Endothelial cell (in vitro differentiated cells): ENCODE data around the gene TUBE1. TPM values are rescaled to one million over a fixed set of nuclear protein-coding genes. Genes with fewer than 3 reads are reported as not detected.
A peak's percentile ranks its signal among the peaks of the same experiment; 100 is the strongest.

Experiments
- DNase-seq: peaks from one replicate; pipeline ENCODE4 v3.0.0; 2021; ENCODE audit warnings: low spot score
- H3K27ac Mint-ChIP-seq: one replicate; pipeline ENCODE4 v1.8.0; 2021; ENCODE audit warnings: mixed read lengths, inconsistent platforms; ENCODE audit not compliant: unreplicated experiment
- H3K27me3 Mint-ChIP-seq: one replicate; pipeline ENCODE4 v1.8.0; 2021; ENCODE audit warnings: mild to moderate bottlenecking, moderate library complexity, mixed read lengths, inconsistent platforms; ENCODE audit not compliant: unreplicated experiment
- H3K36me3 Mint-ChIP-seq: one replicate; pipeline ENCODE4 v1.8.0; 2021; ENCODE audit warnings: mild to moderate bottlenecking, low read depth, mixed read lengths, inconsistent platforms; ENCODE audit not compliant: unreplicated experiment
- H3K4me1 Mint-ChIP-seq: one replicate; pipeline ENCODE4 v1.8.0; 2021; ENCODE audit warnings: mild to moderate bottlenecking, mixed read lengths, inconsistent platforms; ENCODE audit not compliant: unreplicated experiment
- H3K4me3 Mint-ChIP-seq: one replicate; pipeline ENCODE4 v1.8.0; 2021; ENCODE audit warnings: mild to moderate bottlenecking, mixed read lengths, inconsistent platforms; ENCODE audit not compliant: unreplicated experiment
- H3K9me3 Mint-ChIP-seq: one replicate; pipeline ENCODE4 v1.8.0; 2021; ENCODE audit warnings: mixed read lengths, inconsistent platforms; ENCODE audit not compliant: unreplicated experiment
- total RNA-seq: library from RNA; stranded (reverse); fragmentation: NEBNext Ultra II Directional; extraction: Animal tissue kit (Norgen Biotek cat#: 25700); gene quantifications from one replicate; pipeline ENCODE4 v1.2.1, GENCODE V29; 2021; ENCODE audit not compliant: unreplicated experiment
- TF ChIP-seq, protein P1 (sequence below): fragments of 200-600 bp; sonication (generic); IDR thresholded peaks from one replicate; pipeline ENCODE4 v1.5.0; 2021; ENCODE audit warnings: antibody characterized with exemption; ENCODE audit not compliant: unreplicated experiment

TUBE1 gene
- total RNA-seq, 1 donor from 2014 or later: 13.7 TPM

DNA sequence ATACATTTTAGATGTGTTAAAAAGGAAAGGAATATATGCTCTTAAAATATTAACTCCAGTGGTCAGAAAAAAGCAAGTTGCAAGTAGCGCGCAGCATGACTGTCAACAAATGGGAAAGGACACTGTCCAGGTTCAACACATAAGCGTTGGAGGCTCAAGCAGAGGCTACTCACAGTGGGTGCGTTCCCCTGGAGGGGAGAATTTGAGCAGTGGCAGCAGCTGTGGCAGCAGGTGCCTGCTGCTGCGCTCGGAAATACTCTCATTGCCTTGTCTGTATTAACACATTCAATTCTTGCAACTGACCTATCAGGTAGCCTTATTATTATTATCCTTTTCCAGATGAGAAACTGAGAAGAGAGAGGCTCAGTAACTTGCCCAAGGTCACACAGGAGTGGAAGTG is 55.3 kb downstream of the TUBE1 start:
- H3K4me1 Mint-ChIP-seq: peaks cover 21% of the 10 kb centered on the region
- TF ChIP-seq, protein P1, sequence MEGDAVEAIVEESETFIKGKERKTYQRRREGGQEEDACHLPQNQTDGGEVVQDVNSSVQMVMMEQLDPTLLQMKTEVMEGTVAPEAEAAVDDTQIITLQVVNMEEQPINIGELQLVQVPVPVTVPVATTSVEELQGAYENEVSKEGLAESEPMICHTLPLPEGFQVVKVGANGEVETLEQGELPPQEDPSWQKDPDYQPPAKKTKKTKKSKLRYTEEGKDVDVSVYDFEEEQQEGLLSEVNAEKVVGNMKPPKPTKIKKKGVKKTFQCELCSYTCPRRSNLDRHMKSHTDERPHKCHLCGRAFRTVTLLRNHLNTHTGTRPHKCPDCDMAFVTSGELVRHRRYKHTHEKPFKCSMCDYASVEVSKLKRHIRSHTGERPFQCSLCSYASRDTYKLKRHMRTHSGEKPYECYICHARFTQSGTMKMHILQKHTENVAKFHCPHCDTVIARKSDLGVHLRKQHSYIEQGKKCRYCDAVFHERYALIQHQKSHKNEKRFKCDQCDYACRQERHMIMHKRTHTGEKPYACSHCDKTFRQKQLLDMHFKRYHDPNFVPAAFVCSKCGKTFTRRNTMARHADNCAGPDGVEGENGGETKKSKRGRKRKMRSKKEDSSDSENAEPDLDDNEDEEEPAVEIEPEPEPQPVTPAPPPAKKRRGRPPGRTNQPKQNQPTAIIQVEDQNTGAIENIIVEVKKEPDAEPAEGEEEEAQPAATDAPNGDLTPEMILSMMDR: no peak
- no peaks in the 10 kb centered on the region for H3K9me3 Mint-ChIP-seq
- H3K36me3 Mint-ChIP-seq: no peaks in the 10 kb centered on the region
- no peak overlapping the region for H3K27ac Mint-ChIP-seq
- no peak overlapping the region for H3K4me3 Mint-ChIP-seq
- no peaks in the 10 kb centered on the region for H3K27me3 Mint-ChIP-seq
- no peak for DNase-seq

DNA sequence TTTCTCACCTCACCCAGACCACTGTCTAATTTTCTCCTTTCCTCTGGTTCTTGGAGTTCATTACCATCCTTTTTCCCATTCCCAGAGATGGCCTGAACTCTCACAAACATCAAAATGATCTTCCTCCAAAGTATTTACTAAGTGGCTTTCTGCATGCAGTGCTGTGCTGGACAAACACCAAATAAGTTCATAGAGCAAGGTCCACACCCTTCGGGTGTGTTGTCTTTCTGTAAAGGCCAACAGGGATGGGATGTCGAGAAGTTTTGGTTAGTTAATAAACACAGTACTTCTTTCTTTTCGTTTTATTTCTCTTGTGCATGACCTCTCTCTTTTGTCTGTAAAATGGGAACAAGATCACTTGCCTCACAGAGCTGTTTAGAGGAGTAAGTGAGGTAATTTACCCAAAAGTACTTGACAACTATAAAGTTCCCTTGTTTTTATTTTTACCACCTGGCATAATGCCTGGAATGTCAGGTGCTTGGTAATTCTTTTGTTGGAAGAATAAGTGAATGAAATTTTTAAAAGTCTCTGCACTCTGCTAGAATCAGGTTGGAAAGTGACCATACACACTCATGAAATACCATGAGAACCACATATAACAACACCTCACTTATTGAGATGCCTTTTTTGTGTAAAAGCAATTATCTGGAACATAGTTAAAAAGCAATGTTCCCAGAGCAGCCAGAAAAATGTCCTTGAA is 56.2 kb downstream of the TUBE1 start:
- no peak overlapping the region for H3K4me3 Mint-ChIP-seq
- H3K4me1 Mint-ChIP-seq: peaks cover 21% of the 10 kb centered on the region
- no peaks in the 10 kb centered on the region for H3K36me3 Mint-ChIP-seq
- TF ChIP-seq, protein P1: no peak
- H3K27me3 Mint-ChIP-seq: no peaks in the 10 kb centered on the region
- no peaks in the 10 kb centered on the region for H3K9me3 Mint-ChIP-seq
- no peak for DNase-seq
- H3K27ac Mint-ChIP-seq: no peak overlapping the region

DNA sequence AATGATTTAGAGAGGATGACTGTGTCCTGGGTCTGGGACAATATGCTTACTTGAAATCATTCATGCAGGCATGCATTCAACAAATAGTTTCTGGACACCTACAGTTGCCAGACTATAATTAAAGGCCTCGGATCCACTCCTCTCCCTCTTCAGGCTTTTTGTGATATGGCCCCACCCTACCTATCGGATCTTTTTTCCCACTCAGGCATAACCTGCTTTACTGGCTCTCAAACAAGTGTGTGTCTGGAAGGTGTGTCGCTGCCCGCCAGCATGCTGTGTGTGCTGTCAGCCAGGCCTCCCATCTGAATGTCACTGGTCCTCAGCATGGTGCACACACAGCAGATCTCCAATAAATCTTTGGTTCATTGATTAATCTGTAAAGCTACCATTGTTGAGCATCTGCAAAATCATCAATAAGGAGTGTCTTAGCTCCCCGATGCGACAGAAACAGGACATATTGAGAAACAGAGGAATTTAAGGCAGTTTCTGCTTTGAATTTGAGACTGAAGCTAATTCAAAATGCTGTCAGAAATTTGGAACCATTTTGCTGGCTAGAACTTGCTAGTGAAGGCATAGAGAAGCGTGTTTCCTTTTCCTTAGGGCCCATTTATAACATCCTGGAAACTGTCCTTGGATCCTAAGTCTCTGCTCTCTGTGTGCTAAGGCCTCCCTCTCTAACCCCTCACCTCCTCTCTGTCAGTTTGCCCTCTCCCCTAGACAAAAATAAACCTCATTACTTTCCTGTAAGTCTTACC is 56.9 kb downstream of the TUBE1 start:
- TF ChIP-seq, protein P1: no peak
- Mint-ChIP-seq H3K9me3 (no peaks in the 10 kb centered on the region), H3K27me3 (no peaks in the 10 kb centered on the region), H3K27ac (no peak overlapping the region), H3K4me1 (peaks cover 21% of the 10 kb centered on the region), H3K4me3 (no peak overlapping the region), H3K36me3 (no peaks in the 10 kb centered on the region)
- DNase-seq: no peak

- Mint-ChIP-seq H3K27ac (no peak overlapping the region), H3K9me3 (peaks cover 4% of the 10 kb centered on the region), H3K4me3 (no peak overlapping the region), H3K36me3 (no peaks in the 10 kb centered on the region), H3K4me1 (peaks cover 21% of the 10 kb centered on the region), H3K27me3 (no peaks in the 10 kb centered on the region)
- peak; percentile 76 for DNase-seq
- TF ChIP-seq, protein P1: peak; percentile 84
These were observed 58.0 kb downstream of the TUBE1 start for GRCh38 chr6:112029045-112029822.
